ENCODE results near the gene CAND1.

GRCh38 chr12:67288561-67288960 is 19.4 kb downstream of the CAND1 start:
- TF ChIP-seq POLR2A (IDR thresholded peaks at IDR 0.05) = no peak
- TF ChIP-seq CTCF (IDR thresholded peaks at IDR 0.05) = no peak
